NCI-H1092 (cell line): ENCODE measurements around the gene PPARD.

ENCODE experiments used
- DNase-seq: peaks from one replicate; lab custom pipeline; 2025; lab: John Stamatoyannopoulos, UW

The PPARD gene

GRCh38 chr6:35354361-35355135, 12.2 kb downstream of the PPARD start:
- DNase-seq, result no peak

DNA sequence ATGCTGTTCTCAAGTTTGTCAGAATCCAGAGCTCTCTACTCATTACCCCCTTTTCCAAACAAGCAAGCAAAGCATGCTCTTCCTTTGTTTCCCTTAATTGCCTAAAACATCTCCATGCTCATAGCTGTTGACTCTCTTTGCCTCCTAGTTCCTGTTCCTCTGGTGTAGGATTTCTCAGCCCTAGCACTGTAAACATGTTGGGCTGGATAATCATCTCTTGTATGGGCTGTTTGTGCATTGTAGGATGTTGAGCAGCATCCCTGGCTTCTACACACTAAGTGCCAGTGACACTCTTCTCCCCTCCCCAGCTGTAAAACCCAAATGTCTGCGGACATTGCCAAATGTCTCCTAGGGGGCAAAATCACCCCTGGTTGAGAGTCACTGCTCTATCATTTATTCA, 14.0 kb downstream of the PPARD start:
- no peak for DNase-seq

DNA sequence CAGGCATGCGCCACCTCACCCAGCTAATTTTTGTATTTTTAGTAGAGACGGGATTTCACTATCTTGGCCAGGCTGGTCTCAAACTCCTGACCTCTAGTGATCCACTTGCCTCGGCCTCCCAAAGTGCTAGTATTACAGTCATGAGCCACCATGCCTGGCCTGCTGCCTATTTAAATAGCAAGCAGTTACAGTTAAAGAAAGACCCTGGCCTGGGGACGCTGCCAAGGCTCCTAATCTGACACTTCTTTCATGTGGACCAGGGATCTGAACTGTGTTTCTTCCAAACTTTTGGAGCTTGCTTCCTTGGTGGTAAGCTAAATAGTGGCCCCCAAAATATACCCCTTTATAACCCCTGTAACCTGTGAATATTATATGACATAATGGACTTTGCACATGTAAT, 15.3 kb downstream of the PPARD start:
- DNase-seq, result no peak

DNA sequence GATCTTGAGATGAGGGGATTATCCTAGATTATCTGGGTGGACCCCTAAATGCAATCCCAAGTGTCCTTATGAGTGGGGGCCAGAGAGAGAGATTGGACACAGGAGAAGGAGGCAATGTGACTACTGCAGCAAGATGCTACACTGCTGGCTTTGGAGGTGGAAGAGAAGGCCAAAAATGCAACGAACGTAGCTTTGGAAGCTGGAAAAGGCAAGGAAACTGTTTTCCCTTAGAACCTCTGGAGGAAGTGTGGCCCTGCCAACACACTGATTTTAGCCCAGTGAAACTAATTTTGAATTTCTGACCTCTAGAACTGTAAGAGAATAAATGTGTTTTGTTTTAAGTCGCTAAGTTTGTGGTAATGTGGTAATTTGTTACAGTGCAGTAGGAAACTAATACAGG, 15.7 kb downstream of the PPARD start:
- no peak for DNase-seq

DNA sequence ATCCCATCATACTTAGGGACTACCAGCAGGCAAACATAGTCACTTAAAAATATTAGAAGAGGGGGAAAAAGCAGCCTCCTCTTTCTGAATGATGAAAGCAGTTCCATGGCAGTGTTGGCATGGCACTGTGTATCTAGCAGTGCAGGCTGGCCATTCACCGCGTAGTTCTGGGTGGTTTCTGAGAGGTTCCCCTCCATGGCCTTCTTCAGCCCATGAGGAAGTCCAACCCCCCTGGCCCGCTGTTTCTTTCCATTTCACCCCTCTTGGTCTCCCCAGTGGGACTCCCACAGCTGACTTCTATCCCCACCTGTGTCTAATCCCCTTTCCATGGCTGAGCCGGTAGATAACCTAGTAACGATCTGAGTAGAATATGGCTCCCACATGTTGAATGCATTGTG, 17.0 kb downstream of the PPARD start:
- DNase-seq, result no peak

DNA sequence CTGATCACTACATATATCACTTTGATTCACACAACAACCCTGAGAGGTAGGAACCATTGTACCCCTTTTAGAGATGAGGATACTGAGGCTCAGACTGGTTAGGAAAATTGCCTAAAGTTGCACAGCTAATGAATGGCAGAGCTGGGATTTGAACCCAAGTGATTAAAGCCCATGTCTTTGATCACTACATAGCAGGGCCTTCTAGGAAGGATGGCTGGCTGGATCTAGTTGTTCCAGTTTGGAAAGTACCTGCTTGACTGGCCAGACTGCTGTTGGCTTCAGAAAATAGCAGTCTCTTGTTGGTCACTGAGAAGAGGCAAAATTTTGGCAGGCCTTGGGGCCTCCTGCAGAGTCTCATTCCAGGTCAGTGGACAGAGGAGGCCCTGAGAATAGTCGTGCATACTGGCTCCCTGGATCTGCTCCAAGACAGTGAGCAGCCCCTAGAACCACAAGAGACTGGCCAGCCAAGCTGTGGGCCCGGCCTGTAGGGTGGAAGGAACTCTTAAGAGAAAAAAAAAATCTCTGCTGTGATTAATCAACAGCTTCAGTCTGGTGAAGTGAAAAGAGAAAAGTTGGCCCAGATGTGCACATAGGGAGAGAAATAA, 17.5 kb downstream of the PPARD start:
- DNase-seq, result no peak

DNA sequence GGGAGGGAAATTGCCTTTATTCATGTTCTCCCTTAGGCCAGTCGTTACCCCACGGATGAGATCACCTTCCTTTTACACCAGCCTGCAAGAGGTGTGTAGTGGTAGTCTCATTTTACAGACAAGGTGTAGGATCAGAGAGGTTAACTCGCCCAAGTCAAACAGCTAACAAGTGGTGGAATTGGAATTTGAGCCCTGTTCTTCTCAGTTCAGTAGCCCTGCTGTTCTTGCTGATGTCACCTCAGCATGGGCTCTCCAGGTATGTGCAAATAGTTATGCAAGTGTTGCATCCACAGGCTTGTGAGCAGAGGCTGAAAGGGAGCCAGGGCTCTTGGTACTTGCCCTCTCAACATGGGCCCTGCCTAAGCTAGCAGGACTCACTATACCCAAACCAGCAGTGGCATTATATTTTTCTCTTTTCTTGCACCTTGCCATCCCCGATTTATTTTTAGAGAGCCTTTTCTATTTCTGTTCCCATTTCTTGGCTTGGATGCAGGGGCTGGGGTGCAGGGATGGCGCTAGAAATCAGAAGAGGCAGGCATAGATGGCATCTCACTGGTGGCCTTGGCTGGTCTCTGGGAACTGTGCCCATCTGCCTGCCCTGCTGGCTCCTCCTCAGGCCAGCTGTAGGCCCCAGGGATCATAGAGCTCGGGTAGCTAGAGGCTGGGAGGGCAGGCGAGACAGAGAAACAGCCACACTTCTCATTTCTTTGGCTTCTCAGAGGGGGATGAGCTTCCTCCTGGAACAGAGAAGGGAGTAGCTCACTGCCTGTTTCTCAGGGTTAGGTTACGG, 18.2 kb downstream of the PPARD start:
- DNase-seq, result no peak

GRCh38 chr6:35362200-35362599, 19.8 kb downstream of the PPARD start:
- no peak for DNase-seq

- no peak for DNase-seq
Measured at GRCh38 chr6:35363293-35363750, 21.0 kb downstream of the PPARD start.

DNA sequence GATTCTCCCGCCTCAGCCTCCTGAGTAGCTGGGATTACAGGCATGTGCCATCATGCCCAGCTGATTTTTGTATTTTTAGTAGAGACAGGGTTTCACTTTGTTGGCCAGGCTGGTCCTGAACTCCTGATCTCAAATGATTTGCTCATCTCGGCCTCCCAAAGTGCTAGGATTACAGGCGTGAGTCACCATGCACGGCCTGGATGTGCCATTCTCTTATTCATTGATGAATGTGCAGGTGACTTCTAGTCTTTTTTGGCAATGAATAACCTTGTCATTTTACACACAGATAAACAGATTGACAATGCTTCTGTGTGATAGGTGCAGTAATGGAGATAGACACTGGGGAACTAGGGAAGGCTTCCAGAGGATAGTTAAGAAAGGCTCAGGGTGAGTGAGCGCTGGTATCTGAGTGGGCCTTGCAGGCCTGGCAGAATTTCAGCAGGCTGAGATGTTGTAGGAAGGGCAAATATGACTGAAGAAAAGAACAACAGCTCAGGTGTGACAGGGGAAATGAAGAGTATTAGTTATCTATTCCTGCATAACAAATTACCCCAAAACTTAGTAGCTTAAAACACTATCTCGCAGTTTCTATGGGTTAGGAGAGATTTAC, 23.3 kb downstream of the PPARD start:
- no peak for DNase-seq

- DNase-seq, result no peak
Measured at GRCh38 chr6:35366204-35366596, 23.8 kb downstream of the PPARD start.

- DNase-seq, result no peak
Measured at GRCh38 chr6:35367646-35368037, 25.3 kb downstream of the PPARD start.

- no peak for DNase-seq
Measured at GRCh38 chr6:35368038-35368887, 25.9 kb downstream of the PPARD start.

- no peak for DNase-seq
Measured at GRCh38 chr6:35370124-35370741, 27.9 kb downstream of the PPARD start.

DNA sequence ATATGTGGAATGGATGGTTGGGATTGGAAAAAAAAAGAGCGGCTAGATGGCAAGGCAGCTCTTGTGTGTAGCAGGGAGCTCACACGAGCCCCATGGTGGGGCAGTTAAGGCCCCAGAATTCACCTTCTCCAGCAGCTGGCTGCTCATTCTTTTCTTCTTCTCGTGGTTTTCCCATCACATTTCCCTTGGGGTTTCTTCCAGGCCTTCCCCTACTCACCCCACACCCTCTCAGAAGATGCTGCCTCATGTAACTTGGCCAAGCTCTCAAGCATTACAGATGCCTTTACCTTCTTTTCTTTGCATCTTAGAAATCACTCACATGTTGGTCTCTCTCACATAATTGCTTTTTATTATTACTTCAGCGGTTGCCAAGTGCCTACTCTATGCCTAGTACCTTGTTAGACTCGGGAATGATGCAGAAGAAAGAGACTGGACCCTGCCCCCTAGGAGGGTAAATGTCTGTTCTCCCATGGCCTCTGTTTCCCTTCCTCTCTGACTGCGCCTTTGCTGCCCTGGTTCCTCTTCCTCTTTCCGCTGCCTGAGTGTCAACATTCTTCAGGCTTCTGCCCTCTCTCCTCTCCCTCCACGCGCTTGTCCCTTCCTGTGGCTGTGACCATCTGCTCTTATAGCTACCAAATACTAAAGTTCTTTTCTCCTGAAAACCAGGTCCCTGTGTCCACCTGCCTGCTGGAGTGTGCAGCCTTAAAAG, 28.6 kb downstream of the PPARD start:
- DNase-seq, result no peak

GRCh38 chr6:35371494-35372262, 29.3 kb downstream of the PPARD start:
- no peak for DNase-seq

- no peak for DNase-seq
Measured at GRCh38 chr6:35372633-35373032, 30.3 kb downstream of the PPARD start.

GRCh38 chr6:35376281-35376680, 33.9 kb downstream of the PPARD start:
- DNase-seq, result no peak

DNA sequence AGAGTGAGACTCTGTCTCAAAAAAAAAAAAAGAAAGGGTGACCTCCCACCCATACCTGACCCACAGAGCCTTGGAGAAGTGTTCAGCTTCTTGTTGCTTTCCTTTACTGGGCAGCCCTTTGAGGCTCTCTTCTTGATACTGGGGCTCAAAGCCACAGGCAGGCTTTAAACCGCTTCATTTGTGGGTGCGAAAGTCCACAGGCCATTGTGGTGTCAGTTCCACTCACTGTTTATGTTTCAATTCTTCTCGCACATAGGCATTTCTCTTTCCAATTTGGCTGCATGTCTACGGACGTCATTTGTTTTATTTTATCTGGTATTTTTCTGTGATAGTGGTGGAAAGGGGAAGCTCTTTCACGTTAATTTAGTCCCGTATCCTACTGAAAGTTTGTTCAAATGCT, 34.6 kb downstream of the PPARD start:
- no peak for DNase-seq

GRCh38 chr6:35378261-35378660, 35.9 kb downstream of the PPARD start:
- no peak for DNase-seq
